Heart right ventricle (tissue), 16 donors: ENCODE results near the gene SNRNP40. TPM values are rescaled to one million over a fixed set of nuclear protein-coding genes. Genes with fewer than 3 reads are reported as not detected.
A peak's percentile ranks its signal among the peaks of the same experiment; 100 is the strongest.

Experiments used
- ATAC-seq, 8 donors: fragments of 200-7000 bp; cut with Tn5 transposase; one replicate each; pipeline ENCODE4 v1.9.1; 2020; ENCODE audit warnings: mild to moderate bottlenecking in 8 of 8, moderate library complexity in 8 of 8, moderate number of reproducible peaks in 1 of 8
- DNase-seq, 2 donors: peaks; one replicate each; pipeline ENCODE4 v3.0.0-alpha.2; 2020
- H3K27ac ChIP-seq, 10 donors: fragments of 200-600 bp; sonication (generic) in 2 of 10; one replicate each; pipeline versions ENCODE4 v1.5.0 to v1.8.0; 2020 to 2022; ENCODE audit warnings: mild to moderate bottlenecking in 3 of 10
- H3K27me3 ChIP-seq, 7 donors: fragments of 200-600 bp; one replicate each; pipeline ENCODE4 v1.8.0; 2021 to 2022; ENCODE audit warnings: mild to moderate bottlenecking in 2 of 7
- H3K36me3 ChIP-seq, 9 donors: fragments of 200-600 bp; sonication (generic) in 1 of 9; one replicate each; pipeline versions ENCODE4 v1.5.0 to v1.8.0; 2020 to 2022; ENCODE audit warnings: mild to moderate bottlenecking in 2 of 9
- H3K4me1 ChIP-seq, 9 donors: fragments of 200-600 bp; sonication (generic) in 1 of 9; one replicate each; pipeline versions ENCODE4 v1.5.0 to v1.8.0; 2020 to 2022; ENCODE audit warnings: mild to moderate bottlenecking in 4 of 9
- H3K4me3 ChIP-seq, 10 donors: fragments of 200-600 bp; sonication (generic) in 2 of 10; one replicate each; pipeline versions ENCODE4 v1.5.0 to v1.8.0; 2020 to 2022; ENCODE audit warnings: mild to moderate bottlenecking in 7 of 10, moderate library complexity in 2 of 10
- H3K9me3 ChIP-seq, 11 donors: fragments of 200-600 bp in 10 of 11; sonication (generic) in 2 of 11; one replicate each; pipeline versions ENCODE4 v1.5.0 to v1.8.0; 2013 to 2022; ENCODE audit warnings: mild to moderate bottlenecking in 2 of 11, control low read depth in 1 of 11, moderate library complexity in 1 of 11
- CTCF ChIP-seq, 9 donors: fragments of 200-600 bp; sonication (generic) in 2 of 9; IDR thresholded peaks; one replicate each; pipeline versions ENCODE4 v1.5.0 to v1.8.0; 2021 to 2022; ENCODE audit warnings: antibody characterized with exemption in 9 of 9, mild to moderate bottlenecking in 5 of 9, moderate library complexity in 1 of 9
- WGBS, 2 donors: extraction: QIAGEN DNeasy Blood & Tissue Kit; methylation state at CpG; one replicate each; pipeline ENCODE4 v1.1.7; 2013; ENCODE audit warnings: inconsistent platforms in 1 of 2; 5-methylcytosine and 5-hydroxymethylcytosine counted together
- intact Hi-C, 10 donors: fragments of 100-400 bp; cut with DNase I; formaldehyde crosslinking; loops; one replicate each; pipeline versions ENCODE4 v1.11.1 to v1.14.2; 2022
- long read RNA-seq, 3 donors: library from polyadenylated mRNA; unstranded; transcript quantifications; one replicate each; pipeline ENCODE4 v2.0.0, GENCODE V29; 2020 to 2021
- polyA plus RNA-seq, 2 donors: library from polyadenylated mRNA; stranded (reverse); fragments of 200-250 nt; gene quantifications; one replicate each; pipeline ENCODE4 v1.2.3, GENCODE V29; 2013
- total RNA-seq, 10 donors: library from RNA; stranded (reverse); fragmentation: NEBNext Ultra II Directional in 3 of 10; extraction: Animal tissue kit (Norgen Biotek cat#: 25700) in 3 of 10; gene quantifications; one replicate each; pipeline versions ENCODE4 v1.2.1 to v1.2.4, GENCODE V29; 2021 to 2023
- donor health status: Arrhythmogenic right ventricular cardiomyopathy.
- donor health status: ischemic (EF 13 %, LVEDD 7.1; RV severe dilation, severe dysfunction).
- donor health status: healthy with polysubstance abuse.
- donor health status: DM: no; HTN: yes; CAD: no.
- donor health status: DM: no; HTN: no; CAD: no.
- donor health status: ischemic (EF 25% LVEDD 6.9; RV normal size, moderate dysfunction).
- donor health status: ischemic (EF 25% LVEDD 5.7; RV mildly dilated, moderate dysfunction).
- donor health status: healthy.
- donor health status: DM: yes; HTN: yes; CAD: no.
- donor health status: Ischemic cardiomyopathy.
- donor health status: ischemic (EF 35%, LVEDD 5.7; RV mildly dilated, moderate dysfunction).
- donor health status: nonischemic (EF 11% LVEDD 7.7; RV severe dilation, severe dysfunction).
- donor health status: DM: yes; HTN: yes; CAD: no.
- donor health status: PGD.
- donor health status: ischemic (EF 29% LVEDD 5.4; RV normal size, mild dysfunction).
- donor health status: nonischemic (EF 23%, LVEDD 6.1; RV moderate dilation, normal function).

The SNRNP40 gene
- total RNA-seq (10 to 100 TPM; 15.9 to 25.3 (median 18.7) TPM), polyA plus RNA-seq (10 to 100 TPM in 1 of 2 donors, 1 to 10 TPM in 1; 9.7 to 14.0 TPM)
- long read RNA-seq, donor 1, transcript SNRNP40-201 (10 exons, 1,597 nt) = major isoform, 22 of 24 reads
- long read RNA-seq, donor 1, partial matches to known transcripts = 1 of 24 reads
- long read RNA-seq, donor 1, other reads (novel, unspliced or antisense) = 1 of 24 reads
- long read RNA-seq, donor 2, transcript SNRNP40-201 (10 exons, 1,597 nt) = major isoform, 19 of 20 reads
- long read RNA-seq, donor 2, partial matches to known transcripts = 0 of 20 reads
- long read RNA-seq, donor 2, other reads (novel, unspliced or antisense) = 0 of 20 reads
- long read RNA-seq, donor 3, transcript SNRNP40-201 (10 exons, 1,597 nt) = major isoform, 71 of 77 reads
- long read RNA-seq, donor 3, partial matches to known transcripts = 3 of 77 reads
- long read RNA-seq, donor 3, other reads (novel, unspliced or antisense) = 2 of 77 reads

DNA sequence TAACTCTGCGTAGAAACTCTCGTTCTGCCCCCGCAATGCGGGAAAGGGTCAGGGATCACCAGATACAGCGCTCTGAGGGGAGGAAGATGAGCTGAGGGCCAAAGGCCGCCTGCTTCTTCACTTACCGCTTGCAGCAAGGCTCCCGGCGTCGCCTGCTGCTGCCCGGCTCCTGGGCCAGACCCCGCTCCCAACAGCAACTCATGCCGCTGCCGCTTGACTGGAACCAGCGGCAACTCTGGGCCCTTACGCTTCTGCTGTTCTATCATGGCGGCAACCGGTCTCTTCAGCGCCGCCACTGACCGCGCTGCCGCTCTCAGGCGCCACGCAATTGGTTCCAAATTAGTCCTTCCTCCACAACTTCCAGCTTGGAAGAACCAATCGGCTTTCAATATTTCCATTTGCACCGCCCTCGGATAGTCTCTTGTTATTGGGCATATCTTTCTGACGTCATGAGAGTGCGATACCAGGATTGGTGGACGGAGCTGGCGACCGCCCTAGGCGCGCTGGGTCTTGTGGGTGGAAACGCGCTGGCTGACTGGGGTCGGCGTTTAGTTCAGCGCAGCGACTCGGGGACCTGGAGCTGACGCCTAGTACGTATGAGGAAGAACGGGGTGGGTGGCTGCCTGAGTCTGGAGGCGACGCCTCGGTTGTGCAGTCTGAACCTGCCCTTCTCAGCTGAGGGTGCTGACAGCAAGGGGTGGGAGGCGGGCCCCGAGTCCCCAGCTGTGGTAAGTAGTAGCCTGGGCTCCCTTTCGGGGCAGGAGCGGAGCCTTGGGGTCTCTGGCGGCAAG lies at the start of gene SNRNP40, which contains the start of gene ZCCHC17:
Gene SNRNP40 (minus strand): TSS at position 303 of the 791 bp plus-strand sequence. CDS start 37 bp downstream, at position 266.
Gene ZCCHC17 (plus strand): TSS at position 547 of the 791 bp plus-strand sequence. CDS start 13,067 bp downstream, outside the sequence.
- DNase-seq (peak; percentile 91 to 98), ATAC-seq (peak; percentile 99 to 100 (median 99))
- 0% methylated on average over 53 of the region's 53 CpGs for WGBS, 2 donors
- H3K36me3 ChIP-seq = peaks cover 0 to 34% (median 16%) of the 10 kb centered on the region in 9 donors
- TF ChIP-seq CTCF (IDR thresholded peaks at IDR 0.05) = peak in 5 of 9 donors; percentile 9 to 52 (median 37)
- no peaks in the 10 kb centered on the region for H3K9me3 ChIP-seq
- H3K4me3 ChIP-seq = peak within 1 kb of the TSS; percentile 57 to 99 (median 76)
- intact Hi-C loops = no loop called here
- H3K27ac ChIP-seq = peak within 1 kb of the TSS; percentile 68 to 93 (median 90)
- peaks cover 0 to 44% (median 32%) of the 10 kb centered on the region in 9 donors for H3K4me1 ChIP-seq
- H3K27me3 ChIP-seq = no peaks in the 10 kb centered on the region

DNA sequence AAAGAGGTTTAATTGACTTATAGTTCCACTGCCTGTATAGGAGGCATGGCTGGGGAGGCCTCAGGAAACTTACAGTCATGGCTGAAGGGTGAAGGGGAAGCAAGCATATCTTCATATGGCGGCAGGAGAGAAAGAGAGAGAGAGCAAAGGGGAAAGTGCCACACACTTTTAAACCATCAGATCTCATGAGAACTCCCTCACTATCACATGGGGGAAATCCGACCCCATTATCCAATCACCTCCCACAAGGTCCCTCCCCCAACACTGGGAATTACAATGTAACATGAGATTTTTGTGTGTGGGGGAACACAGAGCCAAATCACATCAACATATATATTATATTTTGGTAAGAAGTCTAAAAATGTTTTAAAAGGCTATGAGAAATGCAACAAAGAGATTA lies 49.0 kb upstream of the SNRNP40 start:
- Histone ChIP-seq H3K9me3 (no peaks in the 10 kb centered on the region), H3K27ac (no peak overlapping the region), H3K36me3 (peaks cover 0 to 84% (median 21%) of the 10 kb centered on the region in 9 donors), H3K4me3 (no peak overlapping the region), H3K27me3 (no peaks in the 10 kb centered on the region), H3K4me1 (no peaks in the 10 kb centered on the region)
- DNase-seq (no peak), ATAC-seq (no peak)
- intact Hi-C loops = no loop called here
- 93 to 96% methylated on average over 2 of the region's 2 CpGs for WGBS, 2 donors
- no peak for TF ChIP-seq CTCF (IDR thresholded peaks at IDR 0.05)

GRCh38 chr1:31344503-31344902 lies 47.9 kb upstream of the SNRNP40 start:
- Histone ChIP-seq H3K9me3 (no peaks in the 10 kb centered on the region), H3K4me3 (no peak overlapping the region), H3K36me3 (peaks cover 0 to 84% (median 21%) of the 10 kb centered on the region in 9 donors), H3K27ac (no peak overlapping the region), H3K27me3 (no peaks in the 10 kb centered on the region), H3K4me1 (no peaks in the 10 kb centered on the region)
- ATAC-seq = no peak
- TF ChIP-seq CTCF (IDR thresholded peaks at IDR 0.05) = no peak
- intact Hi-C loops = no loop called here
- DNase-seq = no peak
- 50 to 96% methylated on average over 1 of the region's 1 CpG for WGBS, 2 donors
